NB4 (cell line): ENCODE measurements around the gene TMEM213.

Experiments
- CTCF ChIP-seq: IDR thresholded peaks from one replicate; pipeline ENCODE4 v1.5.1; 2012; ENCODE audit warnings: low read depth, low read length
- MAX ChIP-seq: IDR thresholded peaks from 2 replicates; pipeline ENCODE4 v1.6.1; 2011; ENCODE audit warnings: low read depth, low read length
- MYC ChIP-seq: IDR thresholded peaks from 2 replicates; pipeline ENCODE4 v1.6.1; 2011; ENCODE audit warnings: low read depth, low read length
- POLR2A ChIP-seq: IDR thresholded peaks from 2 replicates; pipeline ENCODE4 v1.6.1; 2011; ENCODE audit warnings: mild to moderate bottlenecking; ENCODE audit not compliant: insufficient read length; ENCODE audit errors: extremely low read depth

GRCh38 chr7:138813945-138814344, 16.2 kb downstream of the TMEM213 start:
- TF ChIP-seq CTCF (no peak), POLR2A (no peak), MAX (no peak), MYC (no peak)
